ENCODE data around the gene CEBPA.

The CEBPA gene

GRCh38 chr19:33310606-33311325 lies 8.4 kb upstream of the CEBPA start:
- no peak for ATAC-seq
- Mint-ChIP-seq H3K36me3 (no peaks in the 10 kb centered on the region), H3K4me3 (no peak overlapping the region)

GRCh38 chr19:33309826-33310225 lies 7.5 kb upstream of the CEBPA start:
- Mint-ChIP-seq H3K27me3 (peaks cover 43% of the 10 kb centered on the region), H3K36me3 (no peaks in the 10 kb centered on the region), H3K4me3 (no peak overlapping the region), H3K4me1 (no peaks in the 10 kb centered on the region), H3K27ac (no peak overlapping the region), H3K9me3 (peaks cover 2% of the 10 kb centered on the region)
- no peak for ATAC-seq

More at GRCh38 chr19:33310606-33311325, 8.4 kb upstream of the CEBPA start:
- peaks cover 44% of the 10 kb centered on the region for H3K27me3 Mint-ChIP-seq
- H3K4me1 Mint-ChIP-seq, result no peaks in the 10 kb centered on the region
- no peak overlapping the region for H3K27ac Mint-ChIP-seq
- H3K9me3 Mint-ChIP-seq, result peaks cover 2% of the 10 kb centered on the region

- ATAC-seq, result no peak
- no peak overlapping the region for H3K4me3 Mint-ChIP-seq
- H3K36me3 Mint-ChIP-seq, result no peaks in the 10 kb centered on the region
- H3K4me1 Mint-ChIP-seq, result no peaks in the 10 kb centered on the region
- H3K9me3 Mint-ChIP-seq, result peaks cover 2% of the 10 kb centered on the region
- H3K27me3 Mint-ChIP-seq, result peaks cover 46% of the 10 kb centered on the region
- no peak overlapping the region for H3K27ac Mint-ChIP-seq
These were observed 4.8 kb upstream of the CEBPA start for GRCh38 chr19:33306853-33307792.

- peaks cover 2% of the 10 kb centered on the region for H3K9me3 Mint-ChIP-seq
- no peak for ATAC-seq
- no peak overlapping the region for H3K4me3 Mint-ChIP-seq
- H3K4me1 Mint-ChIP-seq, result no peaks in the 10 kb centered on the region
- peaks cover 43% of the 10 kb centered on the region for H3K27me3 Mint-ChIP-seq
- H3K36me3 Mint-ChIP-seq, result no peaks in the 10 kb centered on the region
- no peak overlapping the region for H3K27ac Mint-ChIP-seq
These were observed 3.9 kb upstream of the CEBPA start for GRCh38 chr19:33306191-33306590.

- Mint-ChIP-seq H3K4me1 (no peaks in the 10 kb centered on the region), H3K27me3 (peaks cover 43% of the 10 kb centered on the region), H3K36me3 (no peaks in the 10 kb centered on the region), H3K4me3 (no peak overlapping the region), H3K9me3 (peaks cover 2% of the 10 kb centered on the region), H3K27ac (no peak overlapping the region)
- ATAC-seq, result no peak
These were observed 2.7 kb upstream of the CEBPA start for GRCh38 chr19:33304760-33305647.

- H3K27me3 Mint-ChIP-seq, result peaks cover 42% of the 10 kb centered on the region
- H3K36me3 Mint-ChIP-seq, result no peaks in the 10 kb centered on the region
- peaks cover 2% of the 10 kb centered on the region for H3K9me3 Mint-ChIP-seq
- H3K4me3 Mint-ChIP-seq, result no peak overlapping the region
- no peak overlapping the region for H3K27ac Mint-ChIP-seq
- H3K4me1 Mint-ChIP-seq, result no peaks in the 10 kb centered on the region
- no peak for ATAC-seq
These were observed 2.0 kb upstream of the CEBPA start for GRCh38 chr19:33304371-33304759.

DNA sequence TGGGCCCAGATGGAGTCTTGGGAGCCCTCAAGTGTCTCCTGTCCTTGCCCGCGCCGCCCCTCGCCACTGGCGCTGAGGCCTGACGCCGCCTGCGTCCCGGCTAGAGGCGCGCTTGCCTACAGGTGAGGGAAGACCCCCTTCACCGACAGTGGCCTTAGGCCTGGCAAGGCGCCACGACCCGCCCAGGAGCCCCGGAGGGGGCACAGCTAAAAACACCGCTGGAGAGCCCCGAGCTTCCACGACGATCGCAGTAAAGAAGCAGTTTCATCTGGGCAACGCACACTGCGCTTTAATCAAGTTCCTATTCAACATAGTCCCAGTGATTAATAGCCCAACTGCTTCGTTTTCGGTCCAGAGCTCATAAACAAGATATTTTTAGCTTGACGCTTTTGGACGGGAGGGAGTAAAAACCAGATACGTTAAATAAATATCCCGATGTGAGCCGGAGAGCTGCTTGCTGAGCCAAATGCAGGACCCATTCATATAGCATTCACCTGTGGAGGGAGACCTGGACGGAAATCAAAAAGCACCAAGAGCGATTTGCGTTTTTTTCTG lies 1.5 kb upstream of the CEBPA start:
- Mint-ChIP-seq H3K4me1 (no peaks in the 10 kb centered on the region), H3K4me3 (peak overlapping the region; percentile 24), H3K9me3 (peaks cover 2% of the 10 kb centered on the region), H3K36me3 (no peaks in the 10 kb centered on the region), H3K27ac (no peak overlapping the region), H3K27me3 (peaks cover 44% of the 10 kb centered on the region)
- no peak for ATAC-seq

GRCh38 chr19:33302974-33303790 lies 848 bp upstream of the CEBPA start:
- Mint-ChIP-seq H3K4me3 (peak overlapping the region; percentile 79), H3K27ac (no peak overlapping the region), H3K27me3 (peaks cover 44% of the 10 kb centered on the region), H3K9me3 (no peaks in the 10 kb centered on the region), H3K4me1 (no peaks in the 10 kb centered on the region), H3K36me3 (no peaks in the 10 kb centered on the region)
- peak; percentile 50 for ATAC-seq

DNA sequence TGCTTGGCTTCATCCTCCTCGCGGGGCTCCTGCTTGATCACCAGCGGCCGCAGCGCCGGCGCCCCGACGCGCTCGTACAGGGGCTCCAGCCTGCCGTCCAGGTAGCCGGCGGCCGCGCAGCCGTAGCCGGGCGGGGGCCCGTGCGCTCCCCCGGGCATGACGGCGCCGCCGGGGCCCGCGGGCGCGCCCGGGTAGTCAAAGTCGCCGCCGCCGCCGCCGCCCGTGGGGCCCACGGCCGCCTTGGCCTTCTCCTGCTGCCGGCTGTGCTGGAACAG lies 497 bp downstream of the CEBPA start:
- Mint-ChIP-seq H3K9me3 (no peaks in the 10 kb centered on the region), H3K27ac (no peak overlapping the region), H3K36me3 (no peaks in the 10 kb centered on the region), H3K4me3 (no peak overlapping the region), H3K27me3 (peaks cover 56% of the 10 kb centered on the region), H3K4me1 (no peaks in the 10 kb centered on the region)
- ATAC-seq, result no peak

GRCh38 chr19:33301144-33301899 lies 1.0 kb downstream of the CEBPA start:
- Mint-ChIP-seq H3K27ac (no peak overlapping the region), H3K36me3 (no peaks in the 10 kb centered on the region), H3K4me1 (no peaks in the 10 kb centered on the region), H3K9me3 (no peaks in the 10 kb centered on the region), H3K27me3 (peaks cover 61% of the 10 kb centered on the region), H3K4me3 (peak overlapping the region; percentile 72)
- ATAC-seq, result no peak

- peaks cover 66% of the 10 kb centered on the region for H3K27me3 Mint-ChIP-seq
- no peak overlapping the region for H3K4me3 Mint-ChIP-seq
- ATAC-seq, result no peak
- H3K9me3 Mint-ChIP-seq, result no peaks in the 10 kb centered on the region
- H3K36me3 Mint-ChIP-seq, result no peaks in the 10 kb centered on the region
- no peaks in the 10 kb centered on the region for H3K4me1 Mint-ChIP-seq
- no peak overlapping the region for H3K27ac Mint-ChIP-seq
These were observed 1.5 kb downstream of the CEBPA start for GRCh38 chr19:33300894-33301143.

- Mint-ChIP-seq H3K27ac (no peak overlapping the region), H3K36me3 (no peaks in the 10 kb centered on the region), H3K4me1 (no peaks in the 10 kb centered on the region), H3K27me3 (peaks cover 71% of the 10 kb centered on the region), H3K9me3 (no peaks in the 10 kb centered on the region), H3K4me3 (no peak overlapping the region)
- ATAC-seq, result no peak
These were observed 2.1 kb downstream of the CEBPA start for GRCh38 chr19:33300009-33300893.

- H3K4me1 Mint-ChIP-seq, result no peaks in the 10 kb centered on the region
- no peak overlapping the region for H3K27ac Mint-ChIP-seq
- H3K27me3 Mint-ChIP-seq, result peaks cover 72% of the 10 kb centered on the region
- no peak for ATAC-seq
- no peaks in the 10 kb centered on the region for H3K9me3 Mint-ChIP-seq
- no peak overlapping the region for H3K4me3 Mint-ChIP-seq
- H3K36me3 Mint-ChIP-seq, result no peaks in the 10 kb centered on the region
These were observed 3.2 kb downstream of the CEBPA start for GRCh38 chr19:33299051-33299688.
